K562 (cell line): ENCODE data around the gene EVA1A. TPM values are rescaled to one million over a fixed set of nuclear protein-coding genes. Genes with fewer than 3 reads are reported as not detected.

Experiments
- ATAC-seq: fragments of 200-7000 bp; cut with Tn5 transposase; 3 replicates; pipeline ENCODE4 v1.9.1; 2020; ENCODE audit warnings: moderate library complexity
- BruUV-seq: library from RNA; stranded (reverse); fragments of 400-500 nt; replicated peaks from 2 replicates; lab custom pipeline; 2021; lab: Mats Ljungman, UMichigan
- CTCF ChIA-PET: fragments of 300-600 bp; formaldehyde crosslinking; extraction: SDS; loops from one replicate; lab custom pipeline; 2021; ENCODE audit warnings: low intra/inter-chr PET ratio; lab: Yijun Ruan, JAX
- POLR2A ChIA-PET: fragments of 300-600, 350-650 bp; sonication (Branson Sonifier 250); formaldehyde crosslinking; extraction: SDS; loops from one replicate; lab custom pipeline; 2021; ENCODE audit warnings: antibody characterized with exemption, inconsistent platforms; lab: Yijun Ruan, JAX
- DNase-seq, 4 experiments: peaks; one replicate each; pipeline versions ENCODE4 v3.0.0 to v3.0.0-alpha.2; 2011 to 2018; ENCODE audit warnings: low spot score in 3 of 4, mixed read lengths in 3 of 4; ENCODE audit errors: extremely low read depth in 1 of 4
- FAIRE-seq: peaks from 2 replicates; lab custom pipeline; 2011; peaks lifted over from hg19 to GRCh38; lab: Jason Lieb, UNC
- H2AFZ ChIP-seq: 2 replicates; pipeline ENCODE4 v1.6.0; 2011; ENCODE audit warnings: low read depth, low read length, control low read depth, inconsistent platforms
- H3K27ac ChIP-seq: fragments of 200-600 bp; 3 replicates; pipeline ENCODE4 v1.8.0; 2011; ENCODE audit warnings: low read depth, mild to moderate bottlenecking, control low read depth, inconsistent platforms, low read length, moderate library complexity, mixed read lengths; ENCODE audit errors: extremely low read depth
- H3K27me3 ChIP-seq, 2 experiments: fragments of 300-600 bp in 1 of 2; 2 replicates in 1 of 2; 3 replicates in 1 of 2; pipeline versions ENCODE4 v1.6.0 to v1.8.0; 2011; ENCODE audit warnings: inconsistent platforms in 2 of 2, low read length in 2 of 2, mild to moderate bottlenecking in 1 of 2, mixed read lengths in 1 of 2, moderate library complexity in 1 of 2; ENCODE audit not compliant: control insufficient read depth in 2 of 2, insufficient read depth in 2 of 2
- H3K36me3 ChIP-seq: fragments of 300-600 bp; 3 replicates; pipeline ENCODE4 v1.8.0; 2011; ENCODE audit warnings: mild to moderate bottlenecking, low read length, inconsistent platforms; ENCODE audit not compliant: control insufficient read depth, insufficient read depth
- H3K4me1 ChIP-seq, 2 experiments: fragments of 200-600 bp in 1 of 2; replicated peaks in 1 of 2; 2 replicates in 1 of 2; 3 replicates in 1 of 2; pipeline versions ENCODE4 v1.5.1 to v1.8.0; 2011; ENCODE audit warnings: inconsistent platforms in 2 of 2, low read length in 2 of 2, mild to moderate bottlenecking in 1 of 2, mixed read lengths in 1 of 2, moderate library complexity in 1 of 2; ENCODE audit not compliant: control insufficient read depth in 2 of 2, insufficient read depth in 2 of 2
- H3K4me2 ChIP-seq: 2 replicates; pipeline ENCODE4 v1.6.1; 2011; ENCODE audit warnings: low read length, control low read depth, inconsistent platforms, mixed read lengths; ENCODE audit not compliant: insufficient read depth
- H3K4me3 ChIP-seq: fragments of 200-600 bp; sonication (generic), shearing (Covaris generic); 2 replicates; pipeline ENCODE4 v1.5.1; 2016; ENCODE audit warnings: control low read depth, inconsistent platforms
- H3K79me2 ChIP-seq: fragments of 200-600 bp; 3 replicates; pipeline ENCODE4 v1.8.0; 2011; ENCODE audit warnings: low read length, inconsistent platforms; ENCODE audit not compliant: control insufficient read depth, insufficient read depth
- H3K9ac ChIP-seq, 2 experiments: 2 replicates each; pipeline versions ENCODE4 v1.6.0 to v1.6.1; 2011; ENCODE audit warnings: low read depth in 2 of 2, low read length in 2 of 2, control low read depth in 1 of 2, inconsistent platforms in 1 of 2, mild to moderate bottlenecking in 1 of 2, mixed read lengths in 1 of 2; ENCODE audit not compliant: insufficient read depth in 1 of 2
- H3K9me1 ChIP-seq: one replicate; pipeline ENCODE4 v1.6.0; 2011; ENCODE audit warnings: inconsistent platforms, mild to moderate bottlenecking, low read length, moderate library complexity; ENCODE audit not compliant: control insufficient read depth, insufficient read depth
- H3K9me3 ChIP-seq: replicated peaks from 2 replicates; pipeline ENCODE4 v1.5.1; 2011; ENCODE audit warnings: low read depth, low read length, inconsistent platforms; ENCODE audit not compliant: control insufficient read depth, insufficient read depth
- H4K20me1 ChIP-seq: replicated peaks from 2 replicates; pipeline ENCODE4 v1.6.1; 2011; ENCODE audit warnings: low read length, inconsistent platforms, mixed read lengths; ENCODE audit not compliant: control insufficient read depth, insufficient read depth
- CBX1 ChIP-seq: sonication (generic); IDR thresholded peaks from 2 replicates; pipeline ENCODE4 v1.6.1; 2016; ENCODE audit warnings: antibody characterized with exemption, low read depth, mild to moderate bottlenecking
- CEBPZ ChIP-seq: fragments of 150-350 bp; IDR thresholded peaks from 2 replicates; pipeline ENCODE4 v1.6.1; 2014; ENCODE audit warnings: low read depth, mild to moderate bottlenecking, low read length, borderline replicate concordance
- FOXM1 ChIP-seq, 2 experiments: fragments of 450-650 bp in 1 of 2; sonication (generic) in 1 of 2; formaldehyde crosslinking in 1 of 2; IDR thresholded peaks; 2 replicates each; pipeline versions ENCODE4 v1.6.1 to v1.9.0; 2017 to 2022; ENCODE audit warnings: low read depth in 2 of 2, mild to moderate bottlenecking in 2 of 2, missing genetic modification reagents in 1 of 2, moderate library complexity in 1 of 2
- GMEB1 ChIP-seq: fragments of 250-450 bp; sonication (Bioruptor Pico); IDR thresholded peaks from 2 replicates; pipeline ENCODE4 v1.4.0; 2020; ENCODE audit warnings: mild to moderate bottlenecking
- HNRNPL ChIP-seq: fragments of 200-400 bp; formaldehyde crosslinking; IDR thresholded peaks from 2 replicates; pipeline ENCODE4 v1.6.1; 2017; ENCODE audit warnings: low read depth, mild to moderate bottlenecking, low read length
- IRF1 ChIP-seq: sonication (generic); formaldehyde crosslinking; IDR thresholded peaks from 2 replicates; pipeline ENCODE4 v1.8.0; 2022; ENCODE audit warnings: missing genetic modification reagents, mild to moderate bottlenecking, borderline replicate concordance
- LEF1 ChIP-seq: fragments of 450-650 bp; IDR thresholded peaks from 2 replicates; pipeline ENCODE4 v1.6.1; 2016; ENCODE audit warnings: mild to moderate bottlenecking
- NCOA2 ChIP-seq, 2 experiments: fragments of 450-650 bp; IDR thresholded peaks; 2 replicates each; pipeline ENCODE4 v1.6.1; 2018; ENCODE audit warnings: mild to moderate bottlenecking in 2 of 2, moderate library complexity in 1 of 2; ENCODE audit not compliant: partially characterized antibody in 2 of 2
- PRPF4 ChIP-seq: fragments of 200-400 bp; formaldehyde crosslinking; IDR thresholded peaks from one replicate; pipeline ENCODE4 v1.6.1; 2017; ENCODE audit warnings: low read length, low read depth, mild to moderate bottlenecking; ENCODE audit not compliant: insufficient read depth, poor library complexity, severe bottlenecking
- SLC30A9 ChIP-seq: fragments of 250-450 bp; sonication (Bioruptor Pico); IDR thresholded peaks from 2 replicates; pipeline ENCODE4 v1.8.0; 2022; ENCODE audit warnings: mild to moderate bottlenecking, moderate library complexity
- SMAD3 ChIP-seq: fragments of 450-650 bp; formaldehyde crosslinking; conservative IDR thresholded peaks from 2 replicates; pipeline ENCODE4 v1.4.0; 2020; ENCODE audit warnings: mild to moderate bottlenecking
- SRSF7 ChIP-seq: fragments of 200-400 bp; formaldehyde crosslinking; optimal IDR thresholded peaks from 2 replicates; pipeline ENCODE3; 2017; ENCODE audit warnings: mild to moderate bottlenecking, low read depth, low read length
- ZBTB5 ChIP-seq: fragments of 450-650 bp; IDR thresholded peaks from 2 replicates; pipeline ENCODE4 v1.6.1; 2017; ENCODE audit warnings: antibody characterized with exemption
- ZNF224 ChIP-seq: sonication (generic); formaldehyde crosslinking; IDR thresholded peaks from 2 replicates; pipeline ENCODE4 v1.8.0; 2022; ENCODE audit warnings: mild to moderate bottlenecking, missing genetic modification reagents
- ZNF589 ChIP-seq: fragments of 200-800 bp; sonication (Bioruptor generic); IDR thresholded peaks from 2 replicates; pipeline ENCODE4 v1.6.1; 2016; ENCODE audit warnings: low read depth, missing genetic modification characterization, missing compliant biosample characterization
- WGBS: fragments of 100-300 bp; shearing (Covaris generic); methylation state at CpG from one replicate; pipeline ENCODE4 v1.1.6; 2016; ENCODE audit warnings: low coverage, mixed read lengths; ENCODE audit not compliant: insufficient coverage; ENCODE audit errors: missing lambda C conversion rate; 5-methylcytosine and 5-hydroxymethylcytosine counted together
- in situ Hi-C: fragments of 300-500 bp; cut with MboI; formaldehyde crosslinking; loops from 4 replicates; pipeline ENCODE4 v1.15.0; 2018; ENCODE audit warnings: inconsistent platforms, mixed read lengths
- intact Hi-C: fragments of 100-400 bp; cut with micrococcal nuclease; formaldehyde crosslinking; loops from 2 replicates; pipeline ENCODE4 v1.14.2; 2022
- polyA plus RNA-seq, 8 experiments: library from polyadenylated mRNA; depleted of rRNA in 4 of 8; stranded (reverse) in 5 of 8; unstranded in 3 of 8; fragments of >200 nt; fragmentation: Nextera tagmentation in 2 of 8; fragmentation: Illumina TruSeq in 1 of 8; extraction: Ambion mirVana in 2 of 8; extraction: Trizol in 1 of 8; gene quantifications; 2 replicates each; pipeline versions ENCODE4 v1.2.1 to v1.2.3, GENCODE V29; 2011 to 2014; ENCODE audit warnings: inconsistent platforms in 1 of 8, missing spikeins in 1 of 8
- total RNA-seq, 7 experiments: library from RNA; depleted of rRNA in 6 of 7; stranded (reverse); fragments of >200 nt in 6 of 7; fragmentation: Illumina TruSeq in 2 of 7; extraction: Trizol in 2 of 7; gene quantifications; 2 replicates each; pipeline versions ENCODE4 v1.2.1 to v1.2.3, GENCODE V29; 2011 to 2021; ENCODE audit warnings: low replicate concordance in 1 of 7

Gene EVA1A
- total and polyA plus RNA-seq, 9 of the 15 experiments (the other 6 are each of a cell fraction or from before 2014, with no cell fraction given): not detected

GRCh38 chr2:75489721-75490120 lies 71.0 kb downstream of the EVA1A start:
- in situ Hi-C loops: no loop called here
- no TSS peak for BruUV-seq
- Histone ChIP-seq H3K4me2 (no peak overlapping the region), H4K20me1 (no peaks in the 10 kb centered on the region; the same call in 1 of the 2 replicates), H3K27ac (no peak overlapping the region), H3K9me3 (no peaks in the 10 kb centered on the region), H3K9ac (no peak overlapping the region), H3K27me3 (0 out of 5 replicates have a peak, but pooled peaks cover 0 to 5% of the 10 kb centered on the region in 2 experiments), H3K79me2 (no peaks in the 10 kb centered on the region), H3K9me1 (no peaks in the 10 kb centered on the region), H3K4me3 (no peak overlapping the region), H3K4me1 (peaks cover 0 to 4% of the 10 kb centered on the region in 2 experiments; a peak in 1 of 5 replicates), H2AFZ (no peak overlapping the region), H3K36me3 (no peaks in the 10 kb centered on the region)
- ATAC-seq (no peak), DNase-seq (no peak), FAIRE-seq (no peak)
- ChIA-PET POLR2A (no interaction called here), CTCF (no interaction called here)
- WGBS: 0% methylated on average over 1 of the region's 2 CpGs
- intact Hi-C loops: no loop called here
- TF ChIP-seq FOXM1 (IDR thresholded peaks at IDR 0.05; ENCODE audit: low read depth) (no peak), FOXM1 (CRISPR knock-in tag; IDR thresholded peaks at IDR 0.05; ENCODE audit: low read depth) (no peak), SMAD3 (CRISPR knock-in tag) (no peak), HNRNPL (no peak), IRF1 (no peak), CEBPZ (no peak), CBX1 (no peak), LEF1 (no peak), ZNF224 (CRISPR knock-in tag) (no peak), PRPF4 (no peak), SRSF7 (no peak), GMEB1 (CRISPR knock-in tag) (no peak), SLC30A9 (CRISPR knock-in tag) (no peak), ZBTB5 (no peak), NCOA2 (IDR thresholded peaks at IDR 0.05; ENCODE audit: partially characterized antibody in 2 of 2) (no peak), ZNF589 (CRISPR knock-in tag) (no peak)
